ENCODE measurements around the gene PGLYRP4.
"Not testable (repeated sequence)": the region's sequence is repeated elsewhere in the genome, so short reads cannot be mapped to it uniquely, and the experiment has no call there.

Gene PGLYRP4

DNA sequence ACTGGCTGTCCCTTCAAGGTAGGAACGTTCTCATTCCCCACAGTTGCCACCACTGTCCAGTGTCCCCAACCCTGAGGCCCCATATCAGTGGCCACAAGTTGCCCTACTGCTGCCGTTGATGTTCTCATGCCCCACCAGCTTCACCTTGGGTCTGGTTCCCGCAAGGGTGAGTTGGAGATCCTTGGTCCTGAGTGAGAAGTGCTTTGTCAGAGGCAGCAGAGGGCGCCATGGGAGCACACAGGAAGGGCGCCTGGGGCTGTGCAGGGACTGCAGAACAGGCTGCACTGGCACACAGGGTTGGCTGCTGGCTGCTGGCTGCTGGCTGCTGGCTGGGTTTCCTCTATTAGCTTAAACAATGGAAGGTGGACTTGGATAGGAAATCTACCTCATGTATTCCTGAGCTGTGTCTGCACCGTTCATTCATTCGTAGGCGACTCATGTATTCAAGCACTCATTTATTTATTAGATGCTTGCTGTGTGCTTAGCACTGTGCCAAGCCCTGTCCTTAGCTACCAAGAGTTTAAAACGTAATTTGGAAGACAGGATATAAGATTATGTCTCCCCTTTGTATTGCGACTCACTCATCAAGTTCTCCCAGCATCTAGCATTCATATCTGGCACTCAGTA lies 6.9 kb upstream of the PGLYRP4 start:
- DNase-seq: no peak

DNA sequence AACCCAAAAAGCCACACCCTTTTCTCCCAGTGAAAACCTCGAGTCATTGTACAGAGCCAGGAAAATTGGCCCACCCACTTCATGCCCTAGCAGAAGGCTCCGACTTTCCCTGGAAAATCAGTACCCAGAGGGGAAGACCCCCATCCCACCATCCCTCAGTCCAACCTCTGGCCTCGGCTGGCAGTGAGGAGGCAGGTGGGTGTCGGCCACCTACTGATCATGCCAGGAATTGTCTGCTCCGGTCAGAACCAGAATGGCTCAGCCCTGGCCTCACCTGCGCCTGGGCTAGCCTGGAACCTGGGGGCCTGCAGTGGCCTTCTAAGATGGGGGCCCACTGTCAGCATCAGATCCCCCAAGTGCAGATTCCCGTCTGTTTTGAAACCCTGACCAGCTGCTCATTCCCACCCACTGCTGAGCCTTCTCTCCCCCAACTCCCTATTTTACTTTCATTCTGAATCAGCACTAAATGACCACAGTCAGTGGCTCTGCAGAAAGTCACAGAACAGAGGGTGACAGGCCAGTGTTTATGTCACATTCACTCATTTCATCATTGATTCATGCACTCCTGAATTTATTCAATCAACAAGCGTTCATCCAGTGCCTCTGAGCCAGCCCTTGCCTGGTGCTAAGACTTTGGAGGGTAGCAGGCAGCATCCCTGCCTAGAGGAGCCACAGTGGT lies 6.0 kb upstream of the PGLYRP4 start:
- DNase-seq: no peak

DNA sequence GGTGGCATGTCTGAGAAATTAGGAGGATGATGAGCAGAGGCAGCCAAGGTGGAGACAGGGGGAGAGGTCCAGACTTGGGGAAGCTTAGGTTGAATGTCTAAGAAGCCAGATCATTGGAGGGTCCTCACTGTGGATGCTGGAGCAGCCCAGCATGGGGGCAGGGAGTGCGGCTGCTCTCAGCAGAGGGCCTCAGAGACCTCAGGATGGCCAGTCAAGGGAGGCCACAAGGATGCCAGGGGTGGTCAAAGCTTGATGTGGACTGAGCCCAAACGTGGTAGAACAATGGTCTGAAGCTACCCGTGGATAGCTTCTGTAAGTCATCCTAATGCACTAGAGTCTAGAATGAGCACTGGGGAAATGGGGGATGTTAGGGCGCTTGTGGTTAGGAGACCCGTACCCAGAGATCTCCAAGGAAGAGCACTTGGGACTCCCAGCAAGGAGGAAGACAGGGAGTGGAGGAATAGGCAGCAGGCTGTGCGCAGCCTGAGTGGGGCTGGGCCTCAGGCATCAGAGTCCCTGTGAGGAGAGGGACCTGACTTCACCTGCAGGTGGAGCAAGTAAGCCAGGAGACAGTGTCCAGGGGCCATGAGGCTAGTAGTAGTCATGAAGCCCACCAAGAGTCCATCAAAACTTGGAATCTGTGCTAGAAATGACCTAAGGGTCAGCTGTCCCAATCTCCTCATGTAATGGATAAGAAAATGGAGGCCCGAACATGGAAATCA lies 4.7 kb upstream of the PGLYRP4 start:
- DNase-seq: no peak

GRCh38 chr1:153352523-153352922 lies 3.9 kb upstream of the PGLYRP4 start:
- no peak for DNase-seq

DNA sequence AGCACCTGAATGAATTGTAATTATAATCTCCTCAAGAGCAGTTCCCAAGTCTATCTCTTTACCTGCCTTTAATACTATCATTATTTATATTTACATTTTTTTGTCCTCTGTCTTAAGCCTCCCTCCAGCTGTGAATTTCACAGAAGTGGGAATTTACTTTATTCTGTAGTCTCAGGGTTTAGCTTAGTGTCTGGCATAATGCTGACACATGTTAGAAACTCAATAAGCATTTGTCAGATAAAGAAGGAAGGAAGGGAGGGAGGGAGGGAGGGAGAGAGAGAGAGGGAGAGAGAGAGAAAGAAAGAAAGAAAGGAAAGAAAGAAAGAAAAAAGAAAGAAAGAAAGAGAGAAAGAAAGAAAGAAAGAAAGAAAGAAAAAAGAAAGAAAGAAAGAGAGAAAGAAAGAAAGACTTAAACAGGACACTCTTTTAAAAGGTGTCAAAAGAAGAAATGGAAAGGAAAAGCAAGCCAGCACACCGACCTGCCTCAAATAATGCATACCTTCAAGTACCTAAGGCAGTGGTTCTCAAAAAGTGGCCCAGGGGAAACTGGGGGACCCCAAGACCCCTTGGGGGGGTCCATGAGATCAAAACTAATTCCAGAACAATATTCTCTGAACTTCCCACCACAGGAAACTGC lies 1.8 kb upstream of the PGLYRP4 start:
- no peak for DNase-seq

DNA sequence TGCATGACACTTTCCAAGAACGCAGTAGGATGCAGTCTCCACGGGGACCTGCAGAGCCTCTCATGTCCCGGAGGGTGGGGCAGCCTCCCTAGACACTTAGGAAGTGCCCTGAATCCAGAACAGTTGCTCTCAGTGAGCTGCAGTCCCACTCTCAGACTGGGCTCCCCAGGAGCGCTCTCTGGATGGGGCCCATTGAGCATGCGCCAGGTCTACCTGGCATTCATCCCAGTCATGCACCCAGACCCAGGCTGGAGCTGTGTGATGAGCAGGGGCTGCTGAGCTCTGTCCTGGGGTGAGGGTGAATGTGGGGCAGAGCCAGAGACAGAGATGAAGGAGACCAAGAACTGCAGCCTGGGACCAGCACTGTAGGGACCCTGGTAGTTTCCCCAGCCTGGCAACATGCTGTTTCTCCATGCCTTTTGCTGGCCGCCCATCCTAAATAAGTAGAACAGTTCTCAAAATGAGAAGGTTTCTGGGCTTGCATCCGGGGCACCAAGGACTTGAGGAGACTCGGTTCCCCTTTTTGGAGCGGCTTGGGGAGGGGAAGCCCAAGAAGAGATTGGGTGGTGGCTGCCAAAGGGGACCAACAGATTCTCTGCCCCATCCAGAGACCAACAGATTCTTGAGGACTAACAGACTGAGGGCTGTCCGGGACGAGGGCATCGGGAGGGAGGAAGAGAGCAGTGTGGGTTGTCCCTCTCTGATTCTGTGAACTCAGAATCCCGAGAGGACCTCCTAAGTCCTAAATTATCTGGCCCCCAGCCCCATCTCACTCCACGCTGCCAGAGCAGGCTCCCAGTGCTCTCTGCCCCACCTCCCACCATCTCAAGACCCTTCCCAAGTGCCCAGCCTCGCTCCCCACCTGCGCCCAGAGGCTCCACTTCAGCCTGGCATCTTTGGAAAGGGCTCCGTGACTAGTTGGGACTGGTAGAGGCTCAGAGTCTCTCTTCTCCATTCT lies 1.0 kb upstream of the PGLYRP4 start:
- no peak for DNase-seq

DNA sequence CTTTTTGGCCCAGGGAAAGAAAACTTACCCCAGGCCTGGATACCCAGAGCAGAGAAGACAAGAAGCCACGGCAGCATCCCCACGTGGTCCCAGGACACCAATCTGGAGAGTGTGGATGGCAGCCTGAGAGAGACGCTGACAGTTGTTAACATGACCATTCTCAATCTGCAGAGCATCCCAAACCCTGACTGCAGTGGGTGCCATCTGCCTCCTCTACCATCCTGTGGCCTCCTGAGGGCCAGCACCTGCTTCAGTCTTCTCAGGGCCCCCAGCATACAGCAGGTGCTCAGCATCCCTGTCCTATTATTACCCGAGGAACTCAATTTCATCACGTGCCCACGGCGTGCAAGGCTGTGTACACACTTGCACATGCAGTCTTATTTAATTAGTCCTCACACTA lies 785 bp downstream of the PGLYRP4 start:
- DNase-seq: no peak

GRCh38 chr1:153347049-153347448 lies 1.6 kb downstream of the PGLYRP4 start:
- DNase-seq: not testable (repeated sequence)

- DNase-seq: no peak
Measured at GRCh38 chr1:153346077-153346723, 2.4 kb downstream of the PGLYRP4 start.

- DNase-seq: no peak
Measured at GRCh38 chr1:153345187-153346076, 3.2 kb downstream of the PGLYRP4 start.

DNA sequence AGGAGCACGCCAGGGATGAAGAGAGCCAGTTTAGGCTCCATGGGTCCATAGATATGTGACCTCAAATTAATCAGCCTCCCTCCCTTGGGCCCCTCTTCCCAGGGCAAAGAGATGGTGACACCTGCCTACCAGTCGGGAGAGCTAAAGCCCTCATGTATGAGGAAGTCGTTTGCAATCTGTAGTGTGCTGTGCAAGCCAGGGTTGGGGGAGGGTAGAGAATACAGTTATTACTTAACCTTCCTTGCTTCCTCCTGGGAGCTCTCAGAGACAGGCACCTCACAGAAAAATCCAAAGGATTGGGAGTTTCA lies 4.0 kb downstream of the PGLYRP4 start:
- no peak for DNase-seq

GRCh38 chr1:153343811-153344717 lies 4.6 kb downstream of the PGLYRP4 start:
- no peak for DNase-seq

GRCh38 chr1:153343040-153343681 lies 5.5 kb downstream of the PGLYRP4 start:
- DNase-seq: no peak

DNA sequence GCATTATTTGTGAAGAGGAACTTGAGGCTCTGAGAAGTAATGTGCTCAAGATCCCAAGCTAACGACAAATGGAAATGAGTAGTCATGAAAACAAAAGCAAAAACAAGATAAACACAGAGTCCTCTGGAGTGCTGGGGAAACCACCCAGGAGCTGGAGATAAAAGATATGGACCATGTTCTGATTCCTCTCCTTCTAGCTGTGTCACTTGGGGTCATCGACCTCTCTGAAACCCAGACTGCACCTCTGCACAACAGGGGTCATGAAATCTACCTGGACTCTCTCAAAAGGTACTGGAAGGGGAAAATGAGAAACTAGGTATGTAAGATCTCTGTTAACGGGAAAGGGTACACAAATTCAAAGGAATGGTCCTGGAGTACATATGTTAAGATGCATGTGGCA lies 6.5 kb downstream of the PGLYRP4 start:
- DNase-seq: no peak

GRCh38 chr1:153341431-153341934 lies 7.2 kb downstream of the PGLYRP4 start:
- no peak for DNase-seq

DNA sequence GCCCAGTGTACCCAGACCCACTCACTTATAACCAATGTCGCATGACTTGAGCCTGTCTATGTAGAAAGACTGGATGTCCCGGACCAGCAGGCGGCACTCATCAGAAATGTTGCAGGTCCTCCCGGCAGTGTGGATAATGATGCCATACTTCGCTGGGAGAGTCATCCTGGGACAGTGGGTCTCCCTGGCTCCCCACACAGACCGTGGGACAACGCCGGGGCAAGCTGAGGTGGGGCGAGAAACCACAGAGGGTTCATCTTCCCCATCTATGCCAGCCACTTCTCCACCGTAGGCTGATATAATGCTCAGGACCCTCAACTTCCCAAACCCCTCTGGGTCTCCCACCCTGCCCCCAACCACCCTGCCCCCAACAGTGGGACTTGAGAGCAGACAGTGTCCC lies 8.3 kb downstream of the PGLYRP4 start:
- DNase-seq: no peak

DNA sequence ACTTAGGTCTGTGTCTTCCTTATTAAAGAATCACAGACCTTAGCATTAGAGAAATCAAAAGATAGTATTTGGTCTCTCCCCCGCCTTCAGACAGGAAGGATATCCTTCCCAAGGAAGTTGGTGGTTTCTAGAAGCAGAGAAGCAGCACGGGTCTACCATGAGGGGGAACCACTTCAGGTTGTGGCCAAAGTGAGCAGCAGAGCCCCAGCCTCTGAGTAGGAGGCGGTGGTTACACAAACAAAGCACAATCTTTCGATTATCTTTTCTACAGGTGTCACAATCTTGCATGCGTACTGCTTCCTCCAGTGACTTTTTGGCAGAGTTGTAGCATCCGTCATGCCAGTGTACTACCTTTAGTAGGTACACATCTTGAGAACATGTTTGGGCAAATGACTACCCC lies 8.8 kb downstream of the PGLYRP4 start:
- no peak for DNase-seq

DNA sequence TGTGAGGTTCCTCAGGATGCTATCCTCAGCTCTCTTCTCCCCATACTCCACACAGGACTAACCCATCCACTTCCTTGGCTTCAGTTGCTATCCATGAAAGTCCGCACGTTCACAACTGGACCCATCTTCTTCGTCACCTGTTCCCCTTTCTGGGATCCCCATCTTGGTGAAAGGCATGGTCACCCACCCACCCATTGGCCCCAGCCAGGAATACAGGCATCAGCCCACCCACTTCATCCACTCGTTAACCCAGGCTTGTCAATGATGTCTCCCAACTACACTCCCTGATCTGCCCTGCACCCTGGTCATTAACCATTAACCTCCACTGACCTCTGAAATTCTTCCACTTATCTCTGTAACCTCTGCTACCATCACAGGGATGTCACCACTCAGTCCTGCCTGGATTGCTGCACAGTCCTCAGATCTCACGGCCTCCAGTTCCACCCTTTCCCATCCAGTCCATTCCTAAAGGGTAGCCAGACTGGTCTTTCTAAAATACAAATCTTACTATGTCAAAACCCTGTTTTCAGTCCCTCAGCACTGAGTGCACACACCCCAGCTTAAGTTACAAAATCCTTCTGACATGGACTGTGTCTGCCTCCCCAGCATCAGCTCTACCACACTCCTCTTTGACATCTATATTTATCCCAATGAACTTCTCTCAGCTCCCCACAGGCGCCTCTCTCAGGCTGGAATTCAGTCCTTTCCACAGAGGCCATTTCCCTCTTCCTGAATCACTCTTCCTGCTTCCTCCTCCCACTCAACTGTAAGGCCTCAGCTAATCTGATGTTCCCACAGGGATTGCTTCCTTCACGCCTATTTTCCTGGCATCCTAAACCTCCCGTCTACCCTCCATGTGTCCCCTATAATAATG lies 10.4 kb downstream of the PGLYRP4 start:
- no peak for DNase-seq
